Hematopoietic multipotent progenitor cell treated with erythropoietin and hydrocortisone succinate and interleukin-3 and kit ligand, for 15 days (in vitro differentiated cells): ENCODE measurements around the gene PLEKHA7.
"Not testable (repeated sequence)": the region's sequence is repeated elsewhere in the genome, so short reads cannot be mapped to it uniquely, and the experiment has no call there.

Experiments
- DNase-seq: peaks from one replicate; pipeline ENCODE4 v3.0.0-alpha.2; 2015; ENCODE audit warnings: low spot score

The PLEKHA7 gene

DNA sequence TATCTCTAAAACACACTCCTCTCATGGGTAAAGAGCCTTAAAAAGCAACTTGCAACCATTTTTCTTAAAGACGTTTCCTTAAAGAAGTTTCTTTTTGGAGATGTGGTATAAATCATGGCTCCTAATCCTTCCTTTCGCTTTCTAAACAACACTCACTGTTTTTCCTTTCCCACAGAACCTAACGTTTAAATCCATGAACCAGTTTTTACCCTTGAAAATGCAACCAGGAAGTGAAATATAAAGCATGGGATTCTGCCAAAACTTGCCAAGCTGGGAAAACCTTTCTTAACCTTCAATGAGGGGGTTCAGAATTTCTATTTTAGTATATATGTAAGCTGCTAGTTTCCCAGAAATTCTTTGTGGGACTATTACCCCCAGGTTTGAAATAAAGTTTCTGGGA, 8.6 kb downstream of the PLEKHA7 start:
- no peak for DNase-seq

DNA sequence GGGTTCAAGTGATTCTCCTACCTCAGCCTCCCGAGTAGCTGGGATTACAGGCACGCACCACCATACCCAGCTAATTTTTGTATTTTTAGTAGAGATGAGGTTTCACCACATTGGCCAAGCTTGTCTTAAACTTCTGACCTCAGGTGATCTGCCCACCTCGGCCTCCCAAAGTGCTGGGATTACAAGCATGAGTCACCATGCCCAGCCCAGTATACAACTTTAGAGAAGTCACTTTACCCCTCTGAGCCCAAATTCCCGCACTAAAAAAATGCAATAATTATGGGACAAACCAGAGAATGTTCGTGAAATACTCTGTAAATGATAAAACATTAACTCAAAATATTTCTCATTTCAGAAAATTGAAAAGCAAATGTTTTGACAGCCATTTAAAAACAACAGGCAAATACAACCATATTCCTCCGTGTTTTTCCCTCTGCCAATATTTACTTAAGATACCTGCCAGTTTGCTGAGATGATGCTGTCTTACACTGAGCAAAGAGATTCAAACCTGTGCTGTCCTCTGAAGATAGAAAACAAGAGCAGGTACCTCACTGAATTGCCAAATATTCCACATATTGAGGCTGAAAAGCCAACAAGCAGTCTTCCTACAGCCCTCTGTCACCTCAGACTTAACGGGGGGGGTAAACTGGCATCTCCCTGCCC, 9.6 kb downstream of the PLEKHA7 start:
- DNase-seq: no peak

DNA sequence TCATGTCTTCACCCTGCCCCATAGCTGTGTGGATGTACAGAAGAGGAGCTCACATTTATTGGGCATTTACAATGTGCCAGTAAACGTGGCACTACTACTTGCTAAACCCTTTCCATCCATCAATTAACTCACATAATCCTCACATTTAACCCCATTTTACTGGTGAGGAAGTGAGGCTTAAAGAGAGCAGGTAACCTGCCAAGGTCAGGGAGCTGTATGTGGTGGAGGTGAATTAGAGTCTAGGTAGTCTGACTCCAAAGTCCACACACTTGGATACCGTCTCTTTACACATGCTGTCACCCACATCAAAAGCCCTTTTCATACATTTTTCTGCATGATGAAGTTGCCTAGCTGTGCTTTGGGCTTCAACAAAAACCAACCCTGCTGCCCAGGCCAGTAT, 10.8 kb downstream of the PLEKHA7 start:
- no peak for DNase-seq

DNA sequence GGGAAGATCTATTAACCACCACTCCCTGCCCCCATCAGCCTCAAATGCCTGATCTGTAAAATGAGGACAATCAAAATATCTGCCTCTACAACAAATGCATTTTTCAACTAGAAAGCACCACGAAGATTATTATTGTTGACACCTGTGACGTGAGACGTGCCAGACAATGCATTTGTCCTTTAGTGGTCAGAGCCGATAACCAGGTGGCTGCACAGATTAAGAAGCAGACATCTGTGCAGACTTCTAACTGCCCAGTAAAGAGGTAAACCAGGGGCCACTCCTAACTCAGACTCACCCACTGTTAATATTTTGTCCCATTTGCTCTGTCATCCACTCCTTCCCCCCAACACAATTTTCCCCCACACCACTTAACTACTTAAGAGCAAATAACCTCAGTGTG, 11.7 kb downstream of the PLEKHA7 start:
- no peak for DNase-seq

DNA sequence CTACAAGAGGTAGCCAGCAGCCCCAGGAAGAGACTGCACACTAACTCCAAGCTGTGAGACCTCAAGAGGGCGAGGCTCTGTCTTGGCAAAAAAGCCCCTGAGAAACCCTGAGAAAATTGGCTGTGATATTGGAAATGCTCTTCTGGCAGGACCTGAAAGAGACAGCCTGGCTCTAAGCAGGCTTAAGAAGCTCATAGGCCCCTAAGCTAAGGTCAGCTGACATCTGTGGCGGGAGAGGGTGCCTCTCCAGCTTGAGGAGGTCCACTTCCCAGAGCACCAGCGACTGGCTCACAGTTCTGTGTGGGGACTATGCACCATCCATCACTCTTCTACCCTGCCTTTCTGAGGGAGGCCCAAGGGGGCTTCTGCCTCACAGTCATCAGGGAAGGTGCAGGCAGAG, 12.4 kb downstream of the PLEKHA7 start:
- no peak for DNase-seq

DNA sequence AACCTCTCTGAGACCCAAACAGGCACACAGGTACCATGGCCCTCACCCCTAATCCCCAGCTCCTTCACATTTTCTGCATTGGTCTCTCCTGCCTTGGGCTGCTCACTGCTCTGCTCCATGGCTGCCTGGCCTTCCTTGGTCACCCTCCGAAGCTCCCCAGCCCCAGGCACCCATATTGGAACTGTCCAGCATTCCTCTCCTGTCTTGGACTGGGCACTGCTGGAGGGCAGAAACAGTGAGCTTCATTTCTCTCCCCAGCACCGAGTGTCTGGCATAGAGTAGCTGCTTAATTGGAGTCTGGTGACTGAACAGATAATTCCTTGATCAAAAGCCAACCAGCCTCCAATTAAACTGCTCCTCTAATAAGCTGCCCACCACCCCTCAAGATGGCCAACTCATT, 13.2 kb downstream of the PLEKHA7 start:
- no peak for DNase-seq

DNA sequence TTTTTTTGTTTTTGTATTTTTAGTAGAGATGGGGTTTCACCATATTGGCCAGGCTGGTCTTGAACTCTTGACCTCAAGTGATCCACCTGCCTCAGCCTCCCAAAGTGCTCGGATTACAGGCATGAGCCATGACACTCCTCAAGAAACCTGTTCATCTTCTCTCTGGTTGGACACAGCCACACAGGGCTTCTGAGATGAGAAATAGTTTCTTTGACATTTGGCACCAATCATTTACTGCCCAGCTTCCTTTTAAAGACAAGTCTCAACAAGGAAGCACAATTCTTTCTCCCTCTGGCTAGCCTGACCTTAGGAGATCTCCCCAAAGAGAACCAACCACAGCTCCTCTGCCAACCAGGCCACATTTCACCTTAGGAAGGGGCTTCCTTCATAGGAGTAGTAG, 14.0 kb downstream of the PLEKHA7 start:
- not testable (repeated sequence) for DNase-seq

DNA sequence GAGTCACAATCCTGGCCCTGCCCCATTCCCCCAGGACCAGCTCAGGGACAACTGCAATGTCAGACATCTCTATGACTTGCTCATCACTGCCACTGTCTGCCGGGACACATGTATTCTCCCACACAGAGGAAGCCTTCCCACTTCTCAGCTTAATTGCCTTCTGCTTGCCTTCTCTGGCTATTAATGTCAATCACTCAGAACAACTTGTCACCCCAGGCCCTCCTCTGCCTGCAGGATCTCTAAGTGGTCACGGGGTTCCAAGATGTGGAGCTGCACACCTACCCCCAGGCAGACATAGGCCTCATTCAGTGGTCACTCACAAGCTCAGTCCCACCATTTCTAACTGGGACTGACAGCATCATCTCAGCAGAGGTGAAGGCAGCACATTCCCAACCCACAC, 15.1 kb downstream of the PLEKHA7 start:
- DNase-seq: no peak

DNA sequence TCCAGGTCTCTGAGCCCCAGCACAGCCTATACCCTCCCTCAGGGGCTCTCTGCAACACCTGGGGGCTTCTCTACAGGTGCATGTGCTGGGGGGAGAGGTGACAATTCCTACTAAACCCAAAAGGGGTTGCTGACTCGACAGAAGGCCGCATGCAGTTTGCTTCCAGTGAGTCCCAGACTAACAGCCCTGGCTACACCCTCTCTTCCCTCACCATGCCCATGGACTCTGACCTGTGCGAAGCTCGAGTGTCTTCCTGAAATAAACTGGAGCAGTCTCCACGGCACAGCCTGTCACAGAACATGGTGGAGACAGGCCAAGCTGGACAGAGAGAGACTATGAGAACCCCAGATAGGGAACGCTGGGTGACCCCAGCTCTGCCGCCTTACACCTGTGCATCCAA, 16.6 kb downstream of the PLEKHA7 start:
- DNase-seq: no peak

DNA sequence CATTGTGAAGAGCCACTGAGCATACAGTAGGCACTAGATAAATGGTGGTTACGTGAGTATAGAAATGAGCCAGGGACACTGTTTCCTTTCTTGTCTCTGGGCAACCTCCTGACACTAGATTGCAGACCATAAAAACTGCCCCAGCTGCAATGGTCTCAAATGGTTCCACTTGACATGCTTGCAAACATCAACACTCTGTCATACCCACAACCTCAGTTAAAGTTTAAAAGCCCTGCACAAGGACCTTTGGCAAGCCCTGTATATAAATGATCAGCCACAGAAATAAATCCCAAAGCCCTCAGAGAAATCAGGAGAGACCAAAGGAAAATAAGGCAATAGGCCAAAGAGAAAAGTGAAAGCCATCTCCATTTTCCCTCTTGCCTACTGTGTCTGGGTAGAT, 20.7 kb downstream of the PLEKHA7 start:
- DNase-seq: no peak

DNA sequence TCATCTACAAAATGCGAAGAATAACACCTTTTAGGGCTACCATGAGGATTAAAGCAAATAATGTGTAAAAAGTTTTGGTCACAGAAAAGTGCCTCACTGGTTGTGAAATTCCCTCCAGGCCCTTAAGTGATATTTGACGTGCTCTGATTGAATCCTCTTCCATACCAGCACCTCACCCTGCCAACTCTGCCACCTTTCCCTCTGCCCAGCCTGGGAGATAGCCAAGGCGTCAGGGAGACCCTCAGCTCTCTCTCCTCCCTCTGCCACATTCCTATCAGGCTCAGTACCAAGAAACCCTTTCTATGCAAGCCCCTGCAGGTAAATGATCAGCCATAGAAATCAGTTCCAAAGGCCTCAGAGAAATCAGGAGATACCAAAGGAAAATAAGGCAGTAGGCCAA, 21.4 kb downstream of the PLEKHA7 start:
- no peak for DNase-seq

DNA sequence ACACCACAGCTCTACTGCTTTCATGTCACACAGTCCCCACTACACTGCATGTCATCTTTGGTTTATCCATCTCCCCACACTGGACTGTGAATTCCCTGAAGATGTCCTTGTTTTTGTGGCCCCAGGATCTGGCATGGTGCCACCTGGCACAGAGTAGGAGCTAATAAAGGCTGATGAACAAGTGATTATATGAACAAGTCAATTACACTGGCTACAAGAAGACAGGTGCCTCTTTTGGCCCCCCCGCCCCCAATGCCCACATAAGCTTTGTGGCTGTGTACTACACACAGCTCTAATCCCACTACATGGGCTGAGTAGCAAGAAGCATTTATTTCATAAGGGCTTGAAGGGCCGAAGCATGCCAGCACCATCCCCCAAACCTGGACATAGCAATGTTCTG, 24.7 kb downstream of the PLEKHA7 start:
- no peak for DNase-seq

DNA sequence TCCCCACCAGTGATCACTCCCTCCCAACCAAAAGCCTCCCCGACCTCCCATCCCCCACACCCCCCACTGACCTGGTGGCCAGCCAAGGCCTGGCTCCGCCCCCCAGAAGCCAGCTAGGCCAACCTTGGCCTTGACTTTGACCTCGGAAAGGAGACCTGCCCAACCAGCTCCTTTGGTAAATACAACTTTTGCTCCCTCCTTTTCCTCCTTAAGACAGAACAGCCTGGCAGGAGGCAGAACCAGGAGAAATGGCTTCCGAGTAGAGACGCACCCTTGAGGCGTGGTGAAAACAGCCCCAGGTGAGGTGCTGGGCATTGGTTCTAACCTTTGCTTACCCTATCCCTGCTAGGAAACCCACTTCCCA, 27.0 kb downstream of the PLEKHA7 start:
- no peak for DNase-seq

DNA sequence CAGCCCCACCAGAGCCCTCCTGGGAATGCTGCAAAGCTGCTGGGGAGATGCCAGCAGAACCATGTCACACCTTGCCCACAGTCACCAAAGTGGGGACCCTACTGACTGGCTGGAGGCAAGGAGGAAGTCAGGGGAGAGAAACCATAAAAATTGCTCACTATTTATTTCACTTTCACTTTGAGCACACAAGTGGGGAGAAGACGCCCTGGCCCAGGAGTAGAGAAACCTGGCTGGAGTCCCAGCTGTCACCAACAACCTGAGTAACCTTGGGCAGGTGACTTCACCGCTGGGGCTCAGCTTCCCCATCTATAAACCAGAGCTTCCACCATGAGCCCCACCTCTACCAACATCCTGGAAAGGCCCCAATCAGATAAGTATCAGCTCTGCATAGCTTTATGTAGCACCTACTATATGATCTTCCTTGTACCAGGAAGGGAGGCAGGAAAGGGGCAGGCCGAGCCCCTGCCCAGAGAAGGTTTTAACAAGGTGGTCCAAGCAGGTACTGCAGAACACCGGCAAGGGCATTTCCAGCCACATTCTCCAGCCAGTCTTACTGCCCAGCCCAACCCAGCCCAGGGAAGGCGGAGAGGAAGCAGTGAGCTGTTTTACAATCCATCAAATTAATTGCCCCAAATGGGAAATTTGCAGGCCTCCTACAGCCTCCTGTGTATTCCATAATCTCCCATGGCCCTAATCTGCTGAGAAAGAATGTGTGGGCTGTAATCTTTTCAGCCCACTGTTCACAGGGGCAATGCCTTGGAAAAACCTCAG, 27.6 kb downstream of the PLEKHA7 start:
- no peak for DNase-seq

DNA sequence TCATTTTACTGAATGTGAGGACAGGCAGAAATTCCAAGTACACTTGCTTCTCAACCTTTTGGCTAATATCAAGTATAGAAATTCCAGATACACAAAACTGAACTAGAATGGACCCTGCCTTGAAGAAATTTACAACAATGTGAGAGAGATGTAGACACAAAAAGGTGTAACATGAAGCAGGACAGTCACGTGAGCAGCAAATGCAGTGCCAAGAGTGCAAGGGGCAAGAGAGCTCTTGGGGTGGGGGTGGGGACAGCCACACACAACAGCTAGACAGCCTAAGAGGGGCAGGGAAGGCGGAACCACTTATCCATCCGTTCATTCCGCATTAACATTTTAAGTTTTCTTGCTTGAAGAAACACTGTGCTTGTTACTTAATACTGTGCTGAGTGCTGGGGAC, 28.9 kb downstream of the PLEKHA7 start:
- no peak for DNase-seq

DNA sequence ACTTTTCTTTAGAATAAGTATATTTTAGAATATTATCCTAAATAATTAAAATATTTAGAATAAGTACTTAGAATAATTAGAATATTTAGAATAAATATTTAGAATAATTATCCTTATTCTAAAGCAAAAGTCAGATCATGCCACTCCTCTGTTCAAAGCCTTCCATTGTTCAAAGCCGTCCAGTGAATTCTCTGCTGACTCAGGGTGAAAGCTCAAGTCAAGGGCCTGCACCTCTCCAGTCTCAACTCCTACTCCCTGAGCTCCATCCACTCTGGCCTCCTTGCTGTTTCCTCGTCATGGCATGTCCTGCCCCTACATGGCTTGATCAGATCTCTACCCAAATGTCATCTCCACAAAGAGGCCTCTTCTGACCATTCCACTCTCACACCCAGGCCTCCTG, 30.0 kb downstream of the PLEKHA7 start:
- no peak for DNase-seq

DNA sequence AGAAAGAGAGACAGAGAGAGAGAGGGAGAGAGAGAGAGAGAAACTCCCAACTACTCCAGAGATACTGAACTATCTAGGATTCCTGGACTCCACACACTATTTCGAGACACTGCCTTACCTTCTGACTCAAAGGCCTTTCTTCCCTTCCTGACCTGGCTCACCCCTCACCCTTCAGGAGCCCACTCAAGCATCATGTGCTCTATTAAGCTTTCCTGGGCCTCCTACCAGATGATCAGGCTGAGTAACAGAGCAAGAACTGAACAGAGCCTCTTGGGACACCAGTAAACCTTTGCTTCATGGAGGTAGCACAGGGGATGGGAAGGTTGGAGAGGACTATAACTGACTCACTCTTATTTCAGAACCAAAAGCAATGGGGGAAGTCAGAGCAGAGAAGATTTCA, 31.4 kb downstream of the PLEKHA7 start:
- no peak for DNase-seq

DNA sequence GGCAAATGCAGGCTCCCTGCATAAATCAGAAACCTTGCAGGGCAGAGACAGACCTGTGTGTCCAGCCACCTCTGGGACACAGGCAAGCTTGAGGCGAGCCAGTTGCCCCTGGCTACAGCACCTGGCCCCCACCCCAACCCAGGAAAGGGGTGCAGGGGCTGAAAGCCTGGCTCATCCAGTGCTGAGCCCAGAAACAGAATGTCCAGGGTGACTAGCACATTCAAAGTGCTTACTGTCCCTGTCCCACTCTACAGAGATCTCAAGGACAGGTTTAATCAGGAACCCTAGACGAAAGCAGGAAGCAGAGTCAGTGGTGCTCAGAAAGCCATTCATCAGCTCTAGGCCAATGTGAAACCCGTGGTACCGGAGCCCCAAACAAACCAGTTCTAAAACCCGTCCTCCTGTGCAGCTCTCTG, 31.9 kb downstream of the PLEKHA7 start:
- DNase-seq: no peak

DNA sequence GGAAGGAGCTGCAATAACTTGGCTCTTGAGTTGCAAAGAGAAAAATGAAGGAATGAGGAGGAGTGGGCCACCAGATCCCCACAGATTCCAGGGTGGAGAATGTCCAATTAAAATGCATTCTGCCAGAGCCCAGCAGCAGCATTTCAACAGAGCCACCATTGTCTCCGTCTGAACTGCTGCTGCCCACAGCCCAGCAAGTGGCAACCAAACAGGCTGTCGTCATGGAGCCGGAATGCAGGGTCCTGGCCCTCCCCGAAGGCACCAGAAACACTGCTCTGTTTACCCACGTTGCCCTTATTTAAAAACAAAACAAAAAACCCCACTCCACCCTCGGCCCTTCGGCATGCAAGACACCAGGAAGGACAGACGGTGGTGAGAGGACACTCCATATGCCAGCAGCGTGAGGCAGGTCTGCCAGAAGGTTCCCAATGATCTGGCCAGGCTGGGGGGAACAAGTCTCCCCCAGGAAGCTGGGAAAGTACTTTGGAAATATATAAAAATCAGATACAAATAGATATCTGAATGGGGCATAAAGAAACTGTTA, 32.5 kb downstream of the PLEKHA7 start:
- DNase-seq: no peak

DNA sequence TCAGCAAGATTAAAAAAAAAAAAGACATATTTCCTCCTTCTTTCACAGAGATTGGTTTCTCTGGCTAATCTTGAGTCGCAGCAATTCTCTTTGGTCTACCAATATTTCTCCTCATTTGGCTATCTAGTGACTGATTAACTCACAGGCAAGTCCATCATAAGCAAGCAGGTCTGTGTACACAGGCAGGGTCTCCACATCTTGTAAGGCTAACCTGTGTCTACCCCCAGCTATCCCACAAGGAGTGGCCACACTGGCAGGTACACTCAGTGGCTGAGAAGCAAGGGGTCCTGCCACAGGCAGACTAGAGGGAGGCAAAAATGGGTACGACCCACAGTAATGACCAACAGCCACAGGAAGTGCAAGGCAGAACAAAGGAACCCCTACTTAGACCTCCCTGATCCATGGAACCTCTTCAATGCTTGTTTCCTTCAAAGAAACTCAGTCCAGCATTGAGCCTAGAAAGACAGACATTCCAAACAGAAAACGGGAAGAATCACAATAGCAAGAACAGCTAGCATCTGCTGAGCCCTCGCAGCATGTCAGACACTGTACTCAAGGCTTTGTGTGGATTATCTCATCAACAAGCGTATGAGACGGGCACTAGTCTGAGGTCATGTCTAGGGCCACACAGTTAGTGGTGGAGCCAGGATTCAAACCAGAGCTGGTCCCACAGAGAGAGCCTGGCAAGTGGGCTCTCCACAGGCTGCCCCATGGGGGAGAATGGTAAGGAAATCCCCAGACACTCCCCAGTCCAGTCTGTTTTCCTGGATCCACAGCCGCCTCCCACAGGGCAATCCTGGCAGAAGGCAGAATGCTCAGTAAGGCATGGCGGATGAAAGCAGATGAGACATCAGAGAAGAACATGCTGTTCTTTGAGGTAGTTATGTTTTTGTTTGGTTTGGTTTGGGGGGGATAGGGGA, 34.3 kb downstream of the PLEKHA7 start:
- DNase-seq: no peak

DNA sequence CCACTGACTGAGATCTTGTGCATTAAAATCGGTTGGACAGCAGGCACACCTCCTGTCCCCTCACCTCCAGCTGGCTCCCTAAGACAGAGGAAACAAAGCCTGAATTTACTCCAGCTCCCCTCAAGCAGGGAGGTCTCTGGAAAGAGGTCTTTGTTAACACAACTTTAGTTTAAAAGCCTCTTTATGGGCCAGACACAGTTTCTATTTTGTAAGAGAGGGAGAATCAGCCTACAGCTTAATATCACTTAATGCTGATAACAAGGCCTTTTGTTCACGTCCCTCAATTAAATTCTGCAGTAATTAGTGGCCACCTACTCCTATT, 36.3 kb downstream of the PLEKHA7 start:
- no peak for DNase-seq

DNA sequence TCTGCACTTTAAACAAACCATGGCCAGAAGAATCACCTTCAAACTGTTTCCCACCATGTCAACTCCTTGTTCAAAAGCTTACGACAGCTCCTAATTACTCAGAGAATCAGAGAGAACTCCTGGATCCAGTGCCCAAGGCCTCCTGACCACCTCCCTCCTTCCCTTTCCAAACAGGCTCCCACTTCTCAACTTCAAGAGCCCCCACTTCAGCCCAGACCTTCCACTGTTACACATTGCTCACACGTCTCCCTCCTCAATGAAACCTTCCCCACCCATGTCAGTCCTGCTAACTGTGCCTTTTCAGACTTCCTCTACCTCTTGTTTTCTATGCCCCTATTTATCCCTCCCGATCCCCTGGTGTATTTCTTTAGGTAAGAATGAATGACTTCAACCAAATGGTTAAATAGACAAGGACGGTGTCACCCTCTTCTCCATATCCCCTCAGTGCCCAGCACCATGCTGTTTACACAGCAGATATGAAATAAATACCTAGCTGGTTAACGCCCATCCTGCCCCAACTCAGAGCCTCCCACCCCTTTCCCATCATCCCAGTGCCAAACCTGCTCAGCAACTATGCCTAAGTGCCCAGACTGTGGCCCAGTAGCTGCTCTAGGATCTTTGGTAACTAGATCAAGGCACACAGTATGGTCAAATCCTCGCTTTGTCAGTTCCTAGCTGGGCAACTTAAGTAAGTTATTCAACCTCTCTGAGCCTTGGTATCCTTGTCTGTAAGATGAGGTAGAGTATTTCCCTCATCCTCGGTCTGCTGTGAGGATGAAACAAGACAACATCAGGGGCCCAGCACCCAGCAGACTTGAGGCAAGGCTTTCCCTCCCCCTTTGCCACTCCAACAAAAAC, 36.8 kb downstream of the PLEKHA7 start:
- DNase-seq: no peak
